Inflammatory macrophage (primary cell): ENCODE results near the gene ASB18.

Source experiments
- DNase-seq, 2 donors: peaks; one replicate each; pipeline ENCODE4 v3.0.0-alpha.2; 2020 to 2022

ASB18 gene

DNA sequence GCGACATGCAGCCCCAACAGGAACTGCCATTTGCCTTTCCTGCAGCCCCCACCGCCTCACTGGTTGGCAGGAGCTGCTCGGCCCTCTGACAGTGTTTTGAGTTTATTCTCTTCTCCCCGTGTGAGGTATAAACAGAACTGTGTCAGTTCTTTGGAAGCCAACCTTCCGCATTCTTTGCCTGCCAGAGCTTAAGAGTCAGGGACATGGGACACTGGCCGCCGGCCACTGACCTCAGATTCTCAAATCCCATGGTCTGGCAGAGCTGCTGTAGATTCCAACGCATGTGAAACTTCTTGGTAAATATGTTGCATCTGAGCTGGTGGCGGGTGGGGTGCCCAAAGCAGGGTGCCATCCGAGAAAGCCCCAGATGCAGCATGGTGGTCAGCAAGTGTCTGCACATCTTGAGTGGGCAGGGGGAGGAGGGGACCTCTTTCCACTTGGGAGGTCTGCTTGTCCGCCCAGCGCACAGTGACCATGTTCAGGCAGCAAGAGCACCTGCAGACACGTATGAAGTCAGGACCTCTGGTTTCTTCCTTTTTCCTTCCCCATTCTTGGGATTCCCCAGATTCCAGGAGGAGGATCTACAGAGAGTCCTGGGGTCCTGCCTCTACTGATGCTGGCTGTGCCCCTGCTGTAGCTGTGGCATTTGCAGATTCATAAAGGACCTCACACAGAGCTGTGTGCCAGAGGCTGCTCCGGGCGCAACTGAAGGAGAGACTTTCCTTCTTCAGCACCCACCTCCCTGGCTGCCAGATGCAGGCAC, 23.8 kb downstream of the ASB18 start:
- no peak for DNase-seq

DNA sequence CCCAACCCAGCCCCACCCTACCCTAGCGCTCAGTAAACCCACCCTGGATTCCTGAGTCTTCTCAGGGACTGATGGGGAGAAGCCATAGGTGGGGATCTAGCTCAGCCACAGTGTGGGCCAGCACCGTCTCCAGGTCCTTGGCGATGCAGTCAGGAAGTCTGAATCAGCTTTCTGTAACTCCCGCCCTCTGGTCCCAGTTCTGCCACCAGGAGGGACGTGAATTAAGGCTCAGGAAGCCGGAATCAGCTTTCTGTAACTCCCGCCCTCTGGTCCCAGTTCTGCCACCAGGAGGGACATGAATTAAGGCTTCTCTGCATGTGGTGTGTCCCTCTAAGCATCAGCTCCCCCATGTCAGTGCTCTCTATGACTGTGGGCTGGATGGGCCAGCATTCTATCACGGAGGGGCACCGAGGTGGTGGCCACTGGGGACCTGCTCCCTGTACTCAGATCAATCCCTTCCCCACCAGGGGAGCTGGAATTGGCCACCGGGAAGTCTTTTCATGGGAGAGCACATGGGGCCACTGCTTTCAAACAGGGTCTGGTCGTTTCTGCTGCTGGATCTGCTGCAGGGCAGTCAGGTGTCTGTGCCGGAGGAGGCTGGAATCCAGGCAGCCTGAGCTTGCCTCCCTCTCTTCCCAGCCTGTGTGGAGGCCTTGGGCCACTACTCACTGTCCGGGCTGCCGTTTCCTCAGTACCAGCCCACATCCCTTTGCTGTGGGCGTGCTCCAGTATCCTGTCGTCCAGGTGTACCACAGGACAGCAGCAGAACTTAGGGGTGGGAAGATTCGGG, 24.7 kb downstream of the ASB18 start:
- DNase-seq: no peak

DNA sequence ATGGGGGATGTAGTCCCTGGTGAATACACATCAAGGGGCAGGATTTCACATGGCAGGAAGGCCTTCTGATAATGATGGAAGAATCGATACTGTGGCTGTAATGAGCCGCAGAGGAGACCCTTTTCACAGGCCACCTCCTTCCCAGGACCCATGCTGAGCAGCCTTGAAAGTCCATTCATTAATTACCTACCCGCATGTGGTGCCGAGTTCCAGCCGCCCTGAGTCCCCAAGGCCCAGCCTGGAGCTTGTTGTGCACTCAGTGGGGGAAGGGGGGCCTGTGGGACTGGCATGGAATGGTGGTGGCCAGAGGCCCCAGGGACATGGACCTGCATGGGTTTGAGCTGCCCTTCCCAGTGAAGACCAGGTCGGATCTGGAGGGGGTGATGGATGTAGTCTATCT, 25.5 kb downstream of the ASB18 start:
- DNase-seq: no peak

GRCh38 chr2:236237468-236238190, 26.6 kb downstream of the ASB18 start:
- no peak for DNase-seq

- DNase-seq: no peak
Observed at GRCh38 chr2:236236559-236237452, 27.4 kb downstream of the ASB18 start.

GRCh38 chr2:236229186-236229585, 35.0 kb downstream of the ASB18 start:
- no peak for DNase-seq

- DNase-seq: no peak
Observed at GRCh38 chr2:236223675-236224074, 40.5 kb downstream of the ASB18 start.

DNA sequence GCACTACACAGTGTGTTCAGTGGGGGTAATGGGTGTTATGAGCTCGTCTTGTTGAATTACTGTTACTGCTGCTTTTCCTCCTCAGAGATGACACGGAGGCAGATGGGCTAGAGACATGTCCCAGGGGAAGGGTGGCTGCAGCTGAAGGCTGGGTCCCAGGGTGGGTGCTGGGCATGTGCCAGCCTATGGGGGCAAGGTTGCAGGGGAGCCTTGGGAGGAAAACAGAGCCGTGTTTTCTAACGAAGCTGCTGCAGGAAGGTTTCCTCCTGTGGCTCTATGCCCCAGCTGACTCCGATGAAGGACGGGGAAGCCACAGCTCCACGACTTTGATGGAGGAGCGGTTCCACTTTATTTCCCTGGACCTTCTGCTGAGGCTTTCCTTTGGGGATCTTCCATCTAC, 42.4 kb downstream of the ASB18 start:
- no peak for DNase-seq

- DNase-seq: no peak
Observed at GRCh38 chr2:236219411-236219810, 44.8 kb downstream of the ASB18 start.

DNA sequence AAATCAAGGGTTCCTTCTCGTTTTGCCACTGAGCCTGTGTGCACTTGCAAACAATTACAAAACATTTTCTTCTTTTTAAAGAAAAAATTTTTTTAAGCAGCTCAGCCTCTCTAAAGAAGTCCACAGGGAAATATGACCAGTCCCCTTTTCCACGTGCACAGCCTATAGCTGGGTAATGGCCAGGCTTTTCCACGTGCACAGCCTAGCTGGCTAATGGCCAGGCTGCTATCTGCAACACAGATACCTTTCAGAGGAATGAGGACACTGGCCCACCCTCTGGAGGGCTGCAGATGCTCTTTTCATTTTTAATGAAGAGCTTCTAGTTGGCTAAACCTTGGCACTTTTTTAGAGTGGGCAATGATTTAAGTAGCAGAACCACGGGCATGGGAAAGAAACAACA, 46.3 kb downstream of the ASB18 start:
- DNase-seq: no peak

- no peak for DNase-seq
Observed at GRCh38 chr2:236216711-236217110, 47.5 kb downstream of the ASB18 start.

DNA sequence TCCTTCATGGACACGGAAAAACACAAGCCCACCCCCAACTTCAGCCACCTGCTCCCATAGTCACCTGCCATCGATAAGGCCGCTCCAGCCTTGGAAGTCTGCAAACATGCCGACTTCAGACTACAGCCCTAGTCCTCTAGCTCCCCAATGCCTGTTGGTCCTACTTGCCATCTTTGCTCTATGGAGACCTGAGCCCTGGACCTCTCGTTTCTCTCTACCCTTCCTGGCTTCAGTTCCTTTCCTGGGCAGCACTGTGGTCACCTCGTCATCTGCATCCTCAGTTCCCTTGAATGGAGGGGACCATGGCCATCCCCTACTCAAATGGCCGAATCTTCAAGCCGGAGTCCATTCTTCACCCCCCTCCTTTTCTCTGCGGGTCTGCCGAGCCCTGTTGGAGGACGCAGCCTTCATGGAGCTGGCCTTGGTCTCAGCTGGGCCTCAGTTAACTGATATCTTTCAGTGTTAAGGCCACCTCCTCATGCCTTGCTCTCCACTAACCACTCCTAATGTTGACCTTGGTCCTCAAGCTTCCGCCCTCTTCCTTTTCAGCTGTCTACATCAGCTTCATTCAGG, 48.4 kb downstream of the ASB18 start:
- DNase-seq: no peak

DNA sequence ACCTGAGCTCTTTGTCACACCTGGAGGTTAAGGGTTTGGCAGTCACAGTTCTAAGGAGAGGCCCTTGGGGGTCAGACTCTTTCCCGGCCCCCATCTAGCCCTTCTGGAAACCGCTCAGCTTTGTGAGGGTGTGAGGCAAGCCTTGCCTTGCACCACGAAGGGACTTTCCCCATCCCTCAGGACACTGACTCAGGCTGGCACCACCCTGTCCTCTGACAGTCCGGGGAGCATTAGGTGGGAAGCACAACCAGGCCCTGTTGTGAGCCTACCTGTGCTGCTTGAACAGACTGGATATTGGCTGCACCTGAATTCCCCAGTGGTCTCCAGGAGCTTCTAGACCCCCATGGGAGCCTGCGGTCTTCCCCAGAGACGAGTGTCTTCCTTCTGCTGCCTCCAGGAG, 49.0 kb downstream of the ASB18 start:
- DNase-seq: no peak

GRCh38 chr2:236214376-236214995, 49.7 kb downstream of the ASB18 start:
- no peak for DNase-seq

- DNase-seq: no peak
Observed at GRCh38 chr2:236211296-236211695, 52.9 kb downstream of the ASB18 start.

DNA sequence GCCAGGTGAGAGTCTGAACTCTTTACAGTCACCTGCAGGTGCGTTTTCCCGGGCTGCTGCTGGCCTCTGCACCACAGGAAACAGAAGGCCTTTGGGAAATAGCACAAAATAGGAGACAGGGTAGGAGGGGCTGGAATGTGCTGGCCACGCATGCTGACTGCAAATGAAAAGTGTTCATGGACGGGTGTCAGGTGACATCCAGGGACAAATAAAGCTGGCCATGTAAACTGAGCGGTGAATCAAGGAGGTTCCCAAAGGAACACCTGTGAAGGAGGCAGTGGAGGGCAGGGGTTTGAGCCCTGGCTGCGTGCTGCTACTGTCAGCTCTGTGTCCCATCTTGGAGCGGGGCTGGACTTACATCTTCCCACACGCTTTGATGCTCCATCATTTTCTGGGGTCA, 53.7 kb downstream of the ASB18 start:
- DNase-seq: no peak

GRCh38 chr2:236209996-236210395, 54.2 kb downstream of the ASB18 start:
- no peak for DNase-seq

DNA sequence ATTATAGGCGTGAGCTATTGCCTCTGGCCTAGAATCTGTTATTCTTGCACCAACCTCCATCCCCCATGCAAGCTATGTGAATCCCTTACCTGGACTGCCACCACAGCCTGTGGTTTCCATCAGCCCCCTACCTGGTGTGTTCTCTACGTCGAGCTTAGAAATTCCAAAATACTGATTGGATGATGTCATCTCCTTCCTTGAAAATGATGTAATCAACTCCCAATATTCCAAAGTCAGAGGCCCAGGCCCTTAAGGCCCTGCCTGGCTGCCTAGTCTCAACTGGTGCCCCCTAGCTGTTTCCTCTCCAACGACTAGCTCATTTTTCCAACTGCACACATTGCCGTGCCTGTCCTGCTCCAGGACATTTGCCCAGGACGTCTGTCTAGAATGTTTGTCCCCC, 54.7 kb downstream of the ASB18 start:
- no peak for DNase-seq

DNA sequence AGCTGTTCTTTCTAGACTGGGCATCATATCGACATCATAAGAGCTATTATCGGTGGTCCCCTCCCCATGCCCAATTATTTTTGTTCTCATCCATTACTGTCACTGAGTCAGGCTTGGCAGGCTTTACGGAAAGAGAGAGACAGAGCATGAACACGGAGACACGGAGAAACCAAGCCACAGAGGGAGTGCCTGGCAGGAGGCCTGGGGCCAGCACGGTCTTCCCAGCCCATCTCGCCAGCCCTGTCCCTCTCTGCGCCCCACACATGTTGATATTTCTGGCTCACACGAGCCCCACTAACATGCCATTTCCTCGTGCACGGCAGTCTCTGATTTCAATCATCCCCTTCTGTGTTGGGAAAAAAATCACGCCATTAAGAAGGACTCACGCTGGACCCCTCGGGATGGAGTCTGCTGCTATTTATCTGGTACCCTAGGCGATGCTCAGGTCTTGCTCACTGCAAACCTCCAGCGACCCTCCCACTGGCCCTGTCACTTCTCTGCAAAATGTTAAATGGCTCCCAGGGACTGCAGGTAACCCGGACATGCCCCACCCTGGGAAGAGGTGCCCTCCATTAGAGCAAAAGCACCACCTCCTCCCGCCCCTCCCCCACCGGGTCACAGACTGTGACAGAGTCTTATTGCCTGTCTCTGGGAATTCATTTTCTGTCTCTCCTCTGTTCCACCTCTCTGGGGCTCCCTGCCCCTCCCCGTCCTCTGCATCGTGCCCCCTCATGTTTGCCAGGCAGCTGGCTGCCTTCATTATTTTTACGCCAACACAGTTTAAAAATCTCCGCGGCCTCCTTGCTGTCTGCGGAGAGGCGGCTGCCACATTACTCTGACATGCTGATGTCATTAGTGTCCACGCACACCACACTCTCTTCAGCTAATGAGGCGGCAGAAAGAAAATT, 55.9 kb downstream of the ASB18 start:
- DNase-seq: no peak

DNA sequence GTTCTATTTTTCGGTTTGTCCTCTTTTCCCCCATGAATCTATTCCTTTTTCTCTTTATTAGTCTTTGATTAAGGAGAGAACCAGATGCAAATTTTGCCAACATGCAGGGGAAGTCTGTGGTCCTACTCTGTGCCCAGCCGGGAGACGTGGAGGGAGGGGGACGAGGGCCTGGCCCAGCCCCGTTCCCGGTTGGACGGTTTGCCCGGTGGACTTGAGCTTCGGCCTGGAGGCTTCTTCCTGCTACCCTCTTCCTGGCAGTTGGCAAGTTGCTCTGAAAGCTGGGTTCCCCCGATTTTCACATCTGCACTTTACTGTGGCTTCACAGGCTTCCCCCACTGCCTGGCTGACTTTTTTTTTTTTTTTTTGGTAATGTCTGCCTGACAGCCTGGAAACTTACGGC, 56.7 kb downstream of the ASB18 start:
- no peak for DNase-seq
